IPS-15b (cell line): Measurements from ENCODE around the gene DIAPH2.

Experiments
- H3K27me3 ChIP-seq: one replicate; pipeline ENCODE4 v1.6.1; 2013; ENCODE audit warnings: low read length; ENCODE audit not compliant: control insufficient read depth, insufficient read depth
- H3K36me3 ChIP-seq: one replicate; pipeline ENCODE4 v1.6.1; 2013; ENCODE audit warnings: low read length; ENCODE audit not compliant: control insufficient read depth, insufficient read depth
- H3K4me1 ChIP-seq: one replicate; pipeline ENCODE4 v1.6.1; 2013; ENCODE audit warnings: mild to moderate bottlenecking, low read length; ENCODE audit not compliant: control insufficient read depth, insufficient read depth
- H3K4me3 ChIP-seq: one replicate; pipeline ENCODE4 v1.5.1; 2013; ENCODE audit warnings: low read depth, low read length
- H3K9ac ChIP-seq: one replicate; pipeline ENCODE4 v1.6.1; 2013; ENCODE audit warnings: low read depth, mild to moderate bottlenecking, low read length
- H3K9me3 ChIP-seq: one replicate; pipeline ENCODE4 v1.6.1; 2013; ENCODE audit warnings: mild to moderate bottlenecking, low read length; ENCODE audit not compliant: control insufficient read depth, insufficient read depth

Gene DIAPH2

GRCh38 chrX:97132664-97133415 lies 448.2 kb downstream of the DIAPH2 start:
- Histone ChIP-seq H3K4me1 (peaks cover 7% of the 10 kb centered on the region), H3K9me3 (no peaks in the 10 kb centered on the region), H3K36me3 (no peaks in the 10 kb centered on the region), H3K27me3 (no peaks in the 10 kb centered on the region), H3K9ac (no peak overlapping the region), H3K4me3 (no peak overlapping the region)

GRCh38 chrX:97145934-97146333 lies 461.3 kb downstream of the DIAPH2 start:
- Histone ChIP-seq H3K9ac (no peak overlapping the region), H3K4me1 (no peaks in the 10 kb centered on the region), H3K9me3 (no peaks in the 10 kb centered on the region), H3K4me3 (no peak overlapping the region), H3K36me3 (no peaks in the 10 kb centered on the region), H3K27me3 (no peaks in the 10 kb centered on the region)

- H3K4me3 ChIP-seq = no peak overlapping the region
- no peaks in the 10 kb centered on the region for H3K27me3 ChIP-seq
- no peak overlapping the region for H3K9ac ChIP-seq
- peaks cover 17% of the 10 kb centered on the region for H3K4me1 ChIP-seq
- H3K36me3 ChIP-seq = no peaks in the 10 kb centered on the region
- H3K9me3 ChIP-seq = no peaks in the 10 kb centered on the region
Observed at GRCh38 chrX:97155816-97156215, 471.2 kb downstream of the DIAPH2 start.

- H3K4me3 ChIP-seq = no peak overlapping the region
- peaks cover 23% of the 10 kb centered on the region for H3K4me1 ChIP-seq
- no peaks in the 10 kb centered on the region for H3K36me3 ChIP-seq
- H3K9ac ChIP-seq = no peak overlapping the region
- H3K9me3 ChIP-seq = no peaks in the 10 kb centered on the region
- no peaks in the 10 kb centered on the region for H3K27me3 ChIP-seq
Observed at GRCh38 chrX:97158269-97158668, 473.6 kb downstream of the DIAPH2 start.

GRCh38 chrX:97159916-97160800 lies 475.5 kb downstream of the DIAPH2 start:
- no peak overlapping the region for H3K9ac ChIP-seq
- H3K9me3 ChIP-seq = no peaks in the 10 kb centered on the region
- H3K4me1 ChIP-seq = peaks cover 23% of the 10 kb centered on the region
- H3K27me3 ChIP-seq = no peaks in the 10 kb centered on the region
- H3K36me3 ChIP-seq = no peaks in the 10 kb centered on the region
- no peak overlapping the region for H3K4me3 ChIP-seq

- H3K27me3 ChIP-seq = no peaks in the 10 kb centered on the region
- H3K4me1 ChIP-seq = peaks cover 11% of the 10 kb centered on the region
- no peak overlapping the region for H3K9ac ChIP-seq
- no peak overlapping the region for H3K4me3 ChIP-seq
- H3K9me3 ChIP-seq = no peaks in the 10 kb centered on the region
- H3K36me3 ChIP-seq = no peaks in the 10 kb centered on the region
Observed at GRCh38 chrX:97167333-97167732, 482.7 kb downstream of the DIAPH2 start.

- Histone ChIP-seq H3K4me1 (peaks cover 11% of the 10 kb centered on the region), H3K9ac (no peak overlapping the region), H3K9me3 (no peaks in the 10 kb centered on the region), H3K36me3 (no peaks in the 10 kb centered on the region), H3K27me3 (no peaks in the 10 kb centered on the region), H3K4me3 (no peak overlapping the region)
Observed at GRCh38 chrX:97168646-97169045, 484.0 kb downstream of the DIAPH2 start.

GRCh38 chrX:97175147-97175546 lies 490.5 kb downstream of the DIAPH2 start:
- H3K4me3 ChIP-seq = no peak overlapping the region

GRCh38 chrX:97189668-97190067 lies 505.0 kb downstream of the DIAPH2 start:
- H3K4me3 ChIP-seq = no peak overlapping the region
- no peaks in the 10 kb centered on the region for H3K4me1 ChIP-seq
- H3K27me3 ChIP-seq = no peaks in the 10 kb centered on the region
- H3K9ac ChIP-seq = no peak overlapping the region
- no peaks in the 10 kb centered on the region for H3K36me3 ChIP-seq
- no peaks in the 10 kb centered on the region for H3K9me3 ChIP-seq

More at GRCh38 chrX:97175147-97175546, 490.5 kb downstream of the DIAPH2 start:
- no peak overlapping the region for H3K9ac ChIP-seq
- no peaks in the 10 kb centered on the region for H3K4me1 ChIP-seq
- no peaks in the 10 kb centered on the region for H3K36me3 ChIP-seq
- no peaks in the 10 kb centered on the region for H3K9me3 ChIP-seq
- no peaks in the 10 kb centered on the region for H3K27me3 ChIP-seq

GRCh38 chrX:97199501-97199900 lies 514.9 kb downstream of the DIAPH2 start:
- no peak overlapping the region for H3K4me3 ChIP-seq
- peaks cover 2% of the 10 kb centered on the region for H3K4me1 ChIP-seq
- no peaks in the 10 kb centered on the region for H3K9me3 ChIP-seq
- H3K9ac ChIP-seq = no peak overlapping the region
- no peaks in the 10 kb centered on the region for H3K36me3 ChIP-seq
- no peaks in the 10 kb centered on the region for H3K27me3 ChIP-seq

- no peak overlapping the region for H3K4me3 ChIP-seq
- H3K27me3 ChIP-seq = no peaks in the 10 kb centered on the region
- peaks cover 2% of the 10 kb centered on the region for H3K4me1 ChIP-seq
- H3K9ac ChIP-seq = no peak overlapping the region
- no peaks in the 10 kb centered on the region for H3K9me3 ChIP-seq
- no peaks in the 10 kb centered on the region for H3K36me3 ChIP-seq
Observed at GRCh38 chrX:97200454-97200853, 515.8 kb downstream of the DIAPH2 start.

- Histone ChIP-seq H3K9me3 (no peaks in the 10 kb centered on the region), H3K9ac (no peak overlapping the region), H3K4me1 (no peaks in the 10 kb centered on the region), H3K4me3 (no peak overlapping the region), H3K27me3 (no peaks in the 10 kb centered on the region), H3K36me3 (no peaks in the 10 kb centered on the region)
Observed at GRCh38 chrX:97210501-97210900, 525.9 kb downstream of the DIAPH2 start.
